Lung (tissue), 12 donors: ENCODE results near the gene CPS1. TPM values are rescaled to one million over a fixed set of nuclear protein-coding genes. Genes with fewer than 3 reads are reported as not detected.
A peak's percentile ranks its signal among the peaks of the same experiment; 100 is the strongest.

Experiments used
- ATAC-seq: fragments of 200-7000 bp; cut with Tn5 transposase; one replicate; pipeline ENCODE4 v1.9.1; 2020; ENCODE audit warnings: moderate number of reproducible peaks; ENCODE audit not compliant: insufficient read depth, low FRiP score
- DNase-seq, 3 donors: peaks; one replicate each; pipeline ENCODE4 v3.0.0-alpha.2; 2013 to 2017
- H3K27ac ChIP-seq, 2 donors: one replicate each; pipeline ENCODE4 v1.5.1; 2013; ENCODE audit warnings: mild to moderate bottlenecking in 2 of 2, moderate library complexity in 2 of 2, control low read depth in 1 of 2, inconsistent platforms in 1 of 2, low read depth in 1 of 2, low read length in 1 of 2
- H3K27me3 ChIP-seq, 3 donors: one replicate each; pipeline ENCODE4 v1.5.1; 2013; ENCODE audit warnings: low read length in 2 of 3; ENCODE audit not compliant: control insufficient read depth in 3 of 3, insufficient read depth in 3 of 3
- H3K36me3 ChIP-seq, 4 donors: one replicate each; pipeline ENCODE4 v1.5.1; 2013; ENCODE audit warnings: low read length in 4 of 4, mild to moderate bottlenecking in 1 of 4, moderate library complexity in 1 of 4; ENCODE audit not compliant: control insufficient read depth in 4 of 4, insufficient read depth in 4 of 4
- H3K4me1 ChIP-seq, 5 donors: one replicate each; pipeline ENCODE4 v1.5.1; 2013; ENCODE audit warnings: low read length in 5 of 5, mild to moderate bottlenecking in 2 of 5, moderate library complexity in 1 of 5; ENCODE audit not compliant: control insufficient read depth in 5 of 5, insufficient read depth in 5 of 5
- H3K4me3 ChIP-seq: one replicate; pipeline ENCODE4 v1.5.1; 2013; ENCODE audit warnings: mild to moderate bottlenecking, control low read depth, moderate library complexity
- H3K9ac ChIP-seq, 2 donors: one replicate each; pipeline ENCODE4 v1.5.1; 2013; ENCODE audit warnings: low read length in 2 of 2, control low read depth in 1 of 2; ENCODE audit not compliant: insufficient read depth in 1 of 2
- H3K9me3 ChIP-seq, 4 donors: one replicate each; pipeline ENCODE4 v1.5.1; 2013; ENCODE audit warnings: low read length in 3 of 4, mild to moderate bottlenecking in 1 of 4, moderate library complexity in 1 of 4; ENCODE audit not compliant: control insufficient read depth in 4 of 4, insufficient read depth in 3 of 4
- WGBS, 2 donors: extraction: QIAGEN DNeasy Blood & Tissue Kit; methylation state at CpG; one replicate each; pipeline ENCODE4 v1.1.7; 2013; 5-methylcytosine and 5-hydroxymethylcytosine counted together
- polyA plus RNA-seq, 2 donors: library from polyadenylated mRNA; stranded (reverse); fragments of 200-250 nt; gene quantifications; one replicate each; pipeline ENCODE4 v1.2.1, GENCODE V29; 2013
- total RNA-seq, 2 donors: library from RNA; depleted of rRNA in 1 of 2; stranded (reverse); fragments of >200 nt in 1 of 2; gene quantifications; one replicate each; pipeline ENCODE4 v1.2.1, GENCODE V29; 2014 to 2021
- TF ChIP-seq, protein P1 (sequence below): IDR thresholded peaks from 2 replicates; pipeline ENCODE4 v1.5.1; 2012; ENCODE audit warnings: mild to moderate bottlenecking; ENCODE audit errors: control extremely low read depth, extremely low read depth
- donor health status: control.
- donor health status: control.
- donor health status: Bipolar disorder and iron deficiency.
- donor health status: healthy.
- donor health status: DM: yes; HTN: yes; CAD: no.

Gene CPS1
- total and polyA plus RNA-seq, 4 donors = 0.35 to 5.0 (median 1.9) TPM

DNA sequence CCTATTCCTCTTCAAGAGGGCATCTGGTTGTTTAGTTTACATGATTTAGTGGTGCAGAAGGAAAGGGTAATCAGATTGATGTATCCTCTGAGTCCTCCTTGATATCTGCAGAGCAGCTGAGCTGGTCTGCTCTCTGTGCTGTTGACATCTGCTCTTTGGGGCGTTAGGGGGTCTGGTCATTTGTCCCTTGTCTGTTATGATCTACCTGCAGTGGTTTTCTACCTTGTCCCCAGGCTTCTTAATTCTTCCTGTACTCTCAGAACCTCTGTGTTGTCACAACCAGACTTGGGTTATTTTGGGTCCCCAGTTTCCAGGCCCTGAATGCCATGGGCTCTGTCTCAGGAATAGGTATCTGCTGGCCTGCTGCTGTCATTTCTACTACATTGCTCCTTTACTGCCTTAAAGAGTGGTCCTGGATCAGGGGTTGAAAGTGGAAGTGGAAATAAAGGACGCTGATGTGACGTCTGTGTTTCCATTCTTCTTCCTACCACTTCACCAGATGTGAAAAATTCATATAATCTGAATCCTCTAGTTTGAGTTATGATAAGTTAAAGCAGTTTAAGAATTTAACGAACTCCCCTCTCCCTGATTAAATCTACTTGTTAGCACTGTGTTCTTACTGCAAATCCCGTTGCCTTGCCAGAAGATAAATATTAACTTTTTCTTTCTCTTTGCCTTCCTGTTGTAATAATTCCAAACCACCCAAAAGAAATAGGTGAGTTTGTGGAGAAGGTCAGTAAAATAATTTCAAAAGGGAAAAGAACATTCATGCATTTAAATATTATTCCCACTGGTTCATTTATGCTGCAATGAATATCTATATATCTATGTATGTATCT, 16.6 kb upstream of the CPS1 start:
- Histone ChIP-seq H3K36me3 (no peaks in the 10 kb centered on the region), H3K4me1 (peaks cover 0 to 15% (median 0%) of the 10 kb centered on the region in 5 donors), H3K27me3 (no peaks in the 10 kb centered on the region), H3K4me3 (no peak overlapping the region), H3K27ac (no peak overlapping the region), H3K9ac (no peak overlapping the region), H3K9me3 (no peaks in the 10 kb centered on the region)
- DNase-seq = no peak
- TF ChIP-seq, protein P1, sequence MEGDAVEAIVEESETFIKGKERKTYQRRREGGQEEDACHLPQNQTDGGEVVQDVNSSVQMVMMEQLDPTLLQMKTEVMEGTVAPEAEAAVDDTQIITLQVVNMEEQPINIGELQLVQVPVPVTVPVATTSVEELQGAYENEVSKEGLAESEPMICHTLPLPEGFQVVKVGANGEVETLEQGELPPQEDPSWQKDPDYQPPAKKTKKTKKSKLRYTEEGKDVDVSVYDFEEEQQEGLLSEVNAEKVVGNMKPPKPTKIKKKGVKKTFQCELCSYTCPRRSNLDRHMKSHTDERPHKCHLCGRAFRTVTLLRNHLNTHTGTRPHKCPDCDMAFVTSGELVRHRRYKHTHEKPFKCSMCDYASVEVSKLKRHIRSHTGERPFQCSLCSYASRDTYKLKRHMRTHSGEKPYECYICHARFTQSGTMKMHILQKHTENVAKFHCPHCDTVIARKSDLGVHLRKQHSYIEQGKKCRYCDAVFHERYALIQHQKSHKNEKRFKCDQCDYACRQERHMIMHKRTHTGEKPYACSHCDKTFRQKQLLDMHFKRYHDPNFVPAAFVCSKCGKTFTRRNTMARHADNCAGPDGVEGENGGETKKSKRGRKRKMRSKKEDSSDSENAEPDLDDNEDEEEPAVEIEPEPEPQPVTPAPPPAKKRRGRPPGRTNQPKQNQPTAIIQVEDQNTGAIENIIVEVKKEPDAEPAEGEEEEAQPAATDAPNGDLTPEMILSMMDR = no peak
- ATAC-seq = no peak
- WGBS, 2 donors = 60 to 69% methylated on average over 5 of the region's 5 CpGs

DNA sequence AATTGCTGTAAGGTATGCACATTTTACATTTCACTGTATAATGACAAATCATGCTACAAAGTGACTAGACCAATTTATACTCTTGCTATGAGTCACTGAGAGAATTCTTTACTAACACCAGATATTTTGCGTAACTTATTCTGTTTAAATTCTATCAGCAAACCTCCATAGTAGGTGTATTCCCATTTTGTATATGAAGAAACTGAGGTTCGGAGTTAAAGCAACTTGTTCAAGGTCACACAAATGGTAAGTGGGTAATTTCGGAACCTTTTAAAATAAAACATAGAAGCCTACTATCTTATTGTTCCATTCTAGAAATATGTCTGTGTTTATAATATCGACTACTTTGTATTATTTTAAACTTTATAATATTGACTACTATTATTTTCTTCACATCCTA, 15.9 kb upstream of the CPS1 start:
- ATAC-seq (no peak), DNase-seq (no peak)
- Histone ChIP-seq H3K9ac (no peak overlapping the region), H3K4me3 (no peak overlapping the region), H3K4me1 (peaks cover 0 to 15% (median 0%) of the 10 kb centered on the region in 5 donors), H3K36me3 (no peaks in the 10 kb centered on the region), H3K27ac (no peak overlapping the region), H3K27me3 (no peaks in the 10 kb centered on the region), H3K9me3 (no peaks in the 10 kb centered on the region)
- 90 to 93% methylated on average over 4 of the region's 4 CpGs for WGBS, 2 donors
- TF ChIP-seq, protein P1 = no peak

DNA sequence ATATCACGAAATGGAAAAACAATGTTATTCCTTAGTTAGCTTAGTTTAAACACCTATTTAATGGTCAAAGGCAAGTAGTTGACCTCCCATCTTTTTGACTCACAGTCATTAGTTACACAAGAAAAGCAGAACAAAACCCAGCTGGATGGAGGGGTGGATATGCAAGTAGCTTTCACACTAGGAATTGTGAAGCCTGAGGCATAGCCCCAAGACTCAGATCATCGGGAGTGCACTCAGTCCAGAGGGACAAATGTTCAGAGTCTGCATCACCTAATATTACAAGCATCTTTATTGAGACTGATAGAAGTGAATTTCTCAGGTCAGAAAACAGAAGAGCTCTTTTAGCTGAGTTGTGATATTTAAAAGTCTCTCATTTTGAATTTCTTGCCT, 15.5 kb upstream of the CPS1 start:
- 62 to 81% methylated on average over 2 of the region's 2 CpGs for WGBS, 2 donors
- H3K4me3 ChIP-seq = no peak overlapping the region
- H3K4me1 ChIP-seq = peaks cover 0 to 15% (median 0%) of the 10 kb centered on the region in 5 donors
- no peak overlapping the region for H3K27ac ChIP-seq
- no peak overlapping the region for H3K9ac ChIP-seq
- ATAC-seq = no peak
- TF ChIP-seq, protein P1 = no peak
- no peaks in the 10 kb centered on the region for H3K36me3 ChIP-seq
- DNase-seq = peak in 1 of 3 donors; percentile 68
- no peaks in the 10 kb centered on the region for H3K9me3 ChIP-seq
- H3K27me3 ChIP-seq = no peaks in the 10 kb centered on the region
